Measurements from ENCODE around the gene DTX2.
"Not testable (repeated sequence)": the region's sequence is repeated elsewhere in the genome, so short reads cannot be mapped to it uniquely, and the experiment has no call there.

Gene DTX2

DNA sequence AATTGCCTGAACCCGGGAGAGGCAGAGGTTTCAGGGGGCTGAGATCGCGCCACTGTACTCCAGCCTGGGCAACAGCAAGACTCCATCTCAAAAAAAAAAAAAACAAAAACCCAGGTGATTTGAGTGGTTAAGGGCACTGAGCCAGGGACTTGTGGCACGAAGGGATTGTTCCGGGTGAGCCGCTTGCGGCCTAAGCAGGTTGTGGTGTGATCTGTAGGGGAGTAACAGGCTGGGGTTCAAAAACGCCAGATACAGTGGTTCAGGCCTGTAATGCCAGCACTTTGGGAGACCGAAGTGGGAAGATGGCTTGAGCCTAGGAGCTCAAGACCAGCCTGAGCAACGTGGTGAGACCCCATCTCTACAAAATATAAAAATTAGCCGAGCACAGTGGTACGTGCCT lies 17.7 kb upstream of the DTX2 start:
- DNase-seq, result not testable (repeated sequence)

DNA sequence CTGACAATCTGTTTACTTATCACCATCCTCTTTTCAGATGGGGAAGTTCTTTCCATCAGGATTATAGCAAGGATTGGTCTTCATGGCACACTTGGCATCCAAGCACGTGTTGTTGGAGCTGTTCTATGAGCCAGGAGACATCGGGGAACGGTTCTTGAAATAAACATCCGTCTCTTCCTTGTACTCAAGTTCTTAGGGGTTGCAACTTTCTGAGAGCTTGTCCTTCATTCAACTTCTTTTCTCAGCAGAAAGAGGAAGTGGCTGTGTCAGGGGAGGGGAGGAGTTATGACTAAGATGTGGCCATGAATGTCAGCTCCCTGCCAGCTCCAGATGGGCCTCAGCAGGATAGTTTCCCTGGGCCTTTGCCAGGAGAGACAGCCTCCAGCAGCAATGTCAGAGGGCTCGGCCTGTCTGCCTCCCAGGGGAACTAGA lies 15.9 kb upstream of the DTX2 start:
- DNase-seq, result peak in 1 of 5 donors; percentile 44

GRCh38 chr7:76457017-76457416 lies 4.5 kb upstream of the DTX2 start:
- not testable (repeated sequence) for DNase-seq

DNA sequence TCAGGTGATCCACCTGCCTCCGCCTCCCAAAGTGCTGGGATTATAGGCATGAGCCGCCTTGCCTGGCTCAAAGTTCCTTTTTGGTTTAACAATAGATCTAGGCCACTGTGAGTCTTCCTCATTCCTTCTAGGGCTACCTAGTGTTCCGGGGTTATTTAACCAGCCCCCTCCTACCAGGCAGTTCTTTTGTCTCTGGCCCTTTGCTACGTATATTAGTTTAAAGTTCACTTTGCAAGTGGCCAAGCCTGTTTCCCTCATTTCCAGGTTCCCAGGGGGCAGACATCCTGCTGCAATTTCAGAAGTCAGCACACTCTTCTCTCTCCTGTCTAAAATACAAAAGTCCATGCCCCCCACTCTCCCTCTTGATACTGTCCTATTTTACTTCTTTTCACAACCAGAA lies 3.0 kb upstream of the DTX2 start:
- DNase-seq, result not testable (repeated sequence)

DNA sequence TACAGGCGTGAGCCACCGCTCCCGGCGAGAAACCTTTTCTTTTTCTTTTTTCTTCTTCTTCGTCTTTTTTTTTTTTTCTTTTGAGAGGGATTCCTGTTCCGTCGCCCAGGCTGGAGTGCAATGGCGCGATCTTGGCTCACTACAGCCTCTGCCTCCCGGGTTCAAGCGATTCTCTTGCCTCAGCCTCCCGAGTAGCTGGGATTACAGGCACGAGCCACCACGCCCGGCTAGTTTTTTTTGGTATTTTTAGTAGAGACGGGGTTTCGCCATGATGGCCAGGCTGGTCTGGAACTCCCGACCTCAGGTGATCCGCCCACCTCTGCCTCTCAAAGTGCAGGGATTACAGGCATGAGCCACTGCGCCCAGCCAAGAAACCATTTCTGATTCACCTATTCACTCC lies 742 bp upstream of the DTX2 start:
- DNase-seq, result not testable (repeated sequence)

GRCh38 chr7:76462271-76462882 lies 868 bp downstream of the DTX2 start:
- DNase-seq, result not testable (repeated sequence)

DNA sequence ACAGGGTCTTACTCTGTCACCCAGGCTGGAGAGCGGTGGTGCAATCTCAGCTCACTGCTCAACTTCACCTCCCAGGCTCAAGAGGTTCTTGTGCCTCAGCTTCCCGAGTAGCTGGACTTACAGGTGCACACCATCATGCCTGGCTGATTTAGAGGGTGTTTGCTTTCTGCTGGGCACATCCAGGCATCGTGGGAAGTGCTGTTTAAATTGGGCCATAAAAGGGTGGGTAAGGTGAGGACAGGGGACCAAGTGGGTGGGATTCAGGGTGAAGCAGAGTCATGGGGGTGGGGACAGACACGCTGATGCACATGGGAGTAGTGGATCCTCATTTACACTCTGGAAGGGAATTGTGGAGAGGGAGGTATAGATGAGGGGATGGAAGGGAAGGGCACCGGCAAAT lies 3.5 kb downstream of the DTX2 start:
- DNase-seq, result not testable (repeated sequence)

GRCh38 chr7:76465950-76466349 lies 4.4 kb downstream of the DTX2 start:
- DNase-seq, result not testable (repeated sequence)

DNA sequence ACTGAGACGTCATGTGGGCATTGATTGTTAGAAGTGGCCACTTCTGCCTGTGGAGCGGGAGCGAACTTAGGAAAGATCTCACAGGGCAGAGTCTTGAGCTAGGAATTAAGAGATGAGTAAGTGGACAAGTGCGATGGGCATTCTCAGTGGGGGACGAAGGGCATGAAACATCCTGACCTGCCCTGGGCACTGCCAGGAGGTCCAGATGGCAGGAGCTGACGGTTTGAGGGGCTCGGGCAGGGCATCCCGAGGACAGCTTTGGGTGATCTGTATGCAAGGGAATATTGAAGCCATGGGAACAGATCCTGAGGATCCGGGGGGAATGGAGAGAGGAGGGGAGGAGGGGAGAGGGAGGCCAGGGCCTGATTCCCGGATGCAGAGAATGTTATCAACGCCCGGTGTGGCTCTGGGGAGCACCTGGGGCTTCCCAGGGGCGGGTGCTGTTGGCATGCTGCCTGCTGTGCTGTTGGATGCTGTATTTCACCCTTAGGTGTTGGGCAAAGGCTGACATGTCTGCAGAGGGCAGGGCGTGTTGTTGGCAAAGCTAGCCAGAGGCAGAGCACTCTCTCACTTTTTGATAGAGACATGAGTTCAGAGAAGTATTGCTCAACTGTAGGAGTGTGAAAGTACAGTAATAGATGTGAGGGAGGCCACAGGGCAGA lies 6.4 kb downstream of the DTX2 start:
- DNase-seq, result not testable (repeated sequence)

DNA sequence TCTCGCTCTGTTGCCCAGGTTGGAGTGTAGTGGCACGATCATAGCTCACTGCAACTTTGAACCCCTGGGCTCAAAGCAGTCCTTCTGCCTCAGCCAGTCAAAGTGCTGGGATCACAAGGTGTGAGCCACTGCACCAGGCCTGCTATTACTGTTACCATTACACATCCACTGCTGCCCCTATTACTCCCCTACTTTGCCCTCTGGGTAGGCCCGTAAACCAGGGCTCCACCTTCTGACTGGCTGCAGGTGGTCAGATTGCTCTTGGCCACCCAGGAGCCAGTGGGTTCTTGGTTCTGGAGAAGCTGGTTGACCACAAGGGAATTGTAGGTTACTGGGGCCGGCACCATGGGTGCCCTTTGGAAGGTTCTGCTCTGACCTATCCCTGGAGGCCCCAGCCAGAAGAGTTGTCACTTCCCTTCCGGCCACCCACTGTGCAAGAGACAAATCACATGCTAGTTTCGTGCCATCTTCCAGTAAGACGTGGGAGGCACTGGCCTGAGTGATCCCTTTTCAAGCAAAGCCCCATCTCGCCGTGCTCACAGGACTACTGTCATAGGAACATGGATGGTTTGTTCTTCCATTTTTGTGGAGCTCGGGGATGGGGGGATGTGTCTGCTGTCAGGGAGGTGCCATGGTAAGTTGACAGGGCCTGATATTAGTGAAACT lies 10.2 kb downstream of the DTX2 start:
- not testable (repeated sequence) for DNase-seq

DNA sequence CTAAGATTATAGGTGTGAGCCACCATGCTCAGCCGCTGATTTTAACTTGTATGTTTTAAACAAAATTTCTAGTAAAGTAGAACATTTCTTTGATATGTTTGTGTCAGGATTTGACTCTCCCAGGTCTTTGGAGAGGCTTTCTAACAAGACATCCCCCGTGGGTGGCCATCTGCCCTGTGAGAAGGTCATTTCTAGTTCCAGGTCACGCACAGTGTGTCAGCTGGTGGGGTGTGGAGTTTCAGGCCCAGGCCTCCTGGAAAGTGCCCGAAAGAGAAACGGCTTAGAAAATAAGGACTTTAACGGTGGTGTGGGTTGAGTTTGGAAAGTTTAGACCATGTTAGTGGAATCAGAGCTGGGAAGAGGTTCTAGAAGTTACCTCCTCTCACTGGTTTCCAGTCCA lies 11.6 kb downstream of the DTX2 start:
- not testable (repeated sequence) for DNase-seq

DNA sequence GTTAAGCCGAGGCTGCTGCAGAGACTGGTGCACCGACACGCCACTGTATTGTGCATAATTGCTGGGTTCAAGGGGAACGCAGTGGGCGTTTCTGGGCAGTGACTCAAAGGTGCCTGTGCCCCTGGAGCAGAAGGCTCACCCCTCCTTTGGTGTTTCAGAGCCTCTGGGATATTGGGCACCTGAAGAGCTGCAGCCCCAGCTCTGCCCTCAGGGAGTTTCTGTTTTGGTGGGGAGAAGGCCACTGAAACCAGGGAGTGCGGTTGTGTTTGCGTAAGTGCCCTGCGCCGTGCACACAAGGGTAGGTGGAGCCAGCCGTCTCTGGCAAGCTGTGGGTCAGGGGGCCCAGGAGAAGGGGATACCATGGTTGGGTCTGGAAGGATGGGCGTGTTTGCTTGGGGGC lies 14.8 kb downstream of the DTX2 start:
- DNase-seq, result not testable (repeated sequence)

DNA sequence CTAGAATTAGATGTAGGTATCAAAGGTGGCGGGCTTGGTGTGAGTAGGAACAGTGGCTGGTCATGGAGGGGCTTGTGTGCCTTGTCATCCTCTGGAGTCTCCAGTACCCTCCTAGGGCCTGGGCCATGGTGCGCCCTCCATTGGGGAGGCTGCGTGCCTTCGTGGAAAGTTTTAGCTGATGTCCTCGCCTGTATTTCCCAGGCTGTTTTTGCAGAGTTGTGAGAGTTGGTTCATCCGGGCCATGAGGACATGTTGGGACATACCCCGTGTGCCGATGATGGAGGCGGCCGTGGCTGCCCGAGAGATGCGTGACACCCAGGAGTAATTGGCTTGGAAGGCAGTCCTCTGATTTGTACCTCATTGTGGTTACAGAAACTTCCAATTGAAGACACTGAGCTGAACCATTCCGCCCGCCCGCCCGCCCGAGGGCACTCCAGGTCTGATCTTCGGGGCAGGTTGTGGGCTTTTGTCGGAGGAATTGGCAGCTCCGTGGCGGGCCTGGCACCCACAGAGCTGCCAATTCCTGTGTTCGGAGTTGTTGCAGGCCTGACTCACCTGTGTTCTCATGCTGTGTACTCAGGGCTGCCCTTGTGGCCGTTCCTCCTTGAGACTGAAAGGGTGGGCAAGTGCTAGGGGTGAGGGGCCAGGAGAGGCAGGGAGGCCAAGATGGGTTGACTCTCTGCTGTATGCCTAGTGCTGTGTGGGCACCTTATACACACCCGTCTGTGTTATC lies 15.4 kb downstream of the DTX2 start:
- DNase-seq, result not testable (repeated sequence)

- not testable (repeated sequence) for DNase-seq
Measured at GRCh38 chr7:76479628-76480027, 18.1 kb downstream of the DTX2 start.

DNA sequence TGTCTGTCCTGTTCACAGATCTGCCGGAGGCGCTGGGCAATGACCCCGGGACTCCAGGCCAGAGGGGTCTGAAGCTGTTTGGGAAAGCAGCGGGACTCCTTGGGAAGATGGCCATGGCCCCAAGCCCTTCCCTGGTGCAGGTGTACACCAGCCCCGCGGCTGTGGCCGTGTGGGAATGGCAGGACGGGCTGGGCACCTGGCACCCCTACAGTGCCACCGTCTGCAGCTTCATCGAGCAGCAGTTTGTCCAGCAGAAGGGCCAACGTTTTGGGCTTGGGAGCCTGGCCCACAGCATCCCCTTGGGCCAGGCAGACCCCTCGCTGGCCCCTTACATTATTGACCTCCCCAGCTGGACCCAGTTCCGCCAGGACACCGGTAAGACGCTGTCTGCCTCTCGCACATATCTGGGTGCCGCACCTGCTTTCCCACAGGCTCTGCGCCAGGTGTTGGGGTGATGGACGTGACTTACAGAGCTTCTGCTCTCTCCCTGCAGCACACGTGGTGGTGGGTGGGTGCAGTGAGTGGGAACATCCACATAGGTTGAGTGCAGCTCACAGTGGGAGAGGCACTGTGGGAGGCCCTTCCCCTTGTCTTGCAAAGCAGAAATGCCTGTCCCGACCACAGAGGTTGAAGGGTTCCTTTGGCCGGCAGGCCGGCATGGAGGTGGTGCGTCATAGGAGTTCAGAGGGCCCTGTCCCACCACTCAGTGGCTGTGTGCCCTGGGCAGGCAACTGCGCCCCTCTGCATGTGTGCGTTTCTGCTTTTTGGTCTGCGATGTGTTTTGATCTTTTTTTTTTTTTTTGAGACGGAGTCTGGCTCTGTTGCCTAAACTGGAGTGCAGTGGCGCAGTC lies 19.1 kb downstream of the DTX2 start:
- DNase-seq, result not testable (repeated sequence)

- DNase-seq, result not testable (repeated sequence)
Measured at GRCh38 chr7:76482660-76483059, 21.2 kb downstream of the DTX2 start.

DNA sequence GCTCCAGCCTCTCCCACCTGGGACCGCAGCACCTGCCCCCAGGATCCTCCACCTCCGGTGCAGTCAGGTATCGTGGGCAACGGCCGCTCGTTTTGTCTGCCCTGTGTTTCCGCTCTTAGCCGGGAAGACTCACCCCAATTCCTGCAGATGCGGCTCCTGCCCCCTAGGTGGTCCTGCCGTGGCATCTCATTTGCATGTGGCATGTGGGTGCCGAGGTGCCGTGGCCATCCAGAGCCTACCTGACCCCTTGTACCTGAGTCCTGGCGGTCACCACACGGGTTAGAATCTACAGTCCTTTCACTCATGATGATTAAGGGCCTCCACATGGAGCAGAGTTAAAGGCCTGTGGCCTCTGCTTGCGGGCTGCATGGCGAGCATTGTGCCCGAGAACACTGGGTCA lies 21.6 kb downstream of the DTX2 start:
- not testable (repeated sequence) for DNase-seq

DNA sequence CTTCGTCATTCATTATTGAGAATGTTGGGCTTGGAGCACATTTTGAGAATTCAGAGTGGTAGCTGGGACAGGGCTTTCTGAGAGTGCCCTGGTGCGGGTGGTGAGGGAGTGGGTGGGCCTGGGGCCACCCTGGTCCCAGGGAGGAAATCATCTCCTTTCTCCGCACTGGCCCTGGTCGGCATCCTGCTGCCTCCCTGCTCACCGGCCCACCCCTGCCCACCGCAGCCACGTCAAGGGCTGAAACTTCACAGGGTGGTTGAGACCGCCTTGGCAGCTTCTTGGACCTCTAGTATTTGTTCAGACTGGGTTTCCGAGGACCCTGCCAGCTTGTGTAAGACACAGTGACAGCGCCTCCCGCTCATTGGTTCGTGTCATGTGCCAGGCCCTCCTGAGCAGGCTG lies 22.9 kb downstream of the DTX2 start:
- not testable (repeated sequence) for DNase-seq

DNA sequence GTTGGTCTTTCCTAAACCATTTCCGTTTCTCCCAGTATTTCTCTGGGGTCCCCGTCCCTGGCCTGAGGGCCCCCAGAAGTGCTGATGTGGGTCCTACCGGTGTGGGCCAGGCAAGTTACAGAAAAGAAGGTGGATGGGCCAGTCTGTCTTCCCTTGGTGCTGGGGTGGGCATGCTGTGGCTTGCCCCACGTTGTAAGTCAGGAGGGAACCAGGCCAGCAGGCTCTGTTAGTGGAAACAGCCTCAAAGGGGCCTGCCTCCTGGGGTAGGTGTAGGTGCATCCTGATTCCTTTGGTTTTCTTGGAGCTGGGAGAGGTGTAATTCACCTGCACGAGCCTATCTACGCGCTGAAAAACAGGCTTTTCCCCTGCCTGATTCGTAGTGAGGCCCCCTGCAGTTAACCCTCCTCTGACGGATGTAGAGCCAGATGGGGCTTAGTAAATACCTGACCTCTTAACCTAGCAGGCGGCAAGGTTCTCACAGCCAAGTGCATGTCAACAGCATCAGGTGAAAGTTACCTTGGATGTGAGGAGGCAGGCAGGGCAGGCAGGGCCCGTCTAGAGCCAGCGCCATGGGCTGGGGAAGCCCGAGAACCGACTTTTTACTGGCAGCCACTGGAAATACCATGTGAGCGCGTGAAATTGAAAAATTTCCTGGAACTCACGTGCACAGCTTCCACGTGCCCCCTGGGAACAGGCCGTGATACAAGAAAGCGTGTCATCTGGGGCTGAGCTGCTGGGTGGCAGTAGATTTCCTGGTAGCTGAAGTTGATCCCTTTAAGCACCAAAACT lies 24.5 kb downstream of the DTX2 start:
- DNase-seq, result not testable (repeated sequence)

- not testable (repeated sequence) for DNase-seq
Measured at GRCh38 chr7:76486618-76487017, 25.1 kb downstream of the DTX2 start.

GRCh38 chr7:76487969-76488368 lies 26.5 kb downstream of the DTX2 start:
- not testable (repeated sequence) for DNase-seq
